GM10266 (cell line): ENCODE measurements around the gene SHISAL2B.

ENCODE experiments used
- DNase-seq: peaks from one replicate; pipeline ENCODE4 v3.0.0; 2012; ENCODE audit errors: extremely low spot score
- CTCF ChIP-seq: IDR thresholded peaks from 2 replicates; pipeline ENCODE4 v1.5.1; 2012; ENCODE audit warnings: mild to moderate bottlenecking, low read depth; ENCODE audit not compliant: control insufficient read depth, insufficient read depth; ENCODE audit errors: missing control alignments

Gene SHISAL2B

GRCh38 chr5:64690417-64691151 is at the start of gene SHISAL2B:
TSS of gene SHISAL2B (plus strand) at chr5:64690503. CDS start at chr5:64690624, 121 bp downstream.
- no peak for DNase-seq
- no peak for TF ChIP-seq CTCF

- DNase-seq: no peak
- no peak for TF ChIP-seq CTCF
Observed at GRCh38 chr5:64644831-64645230, 45.5 kb upstream of the SHISAL2B start.

- TF ChIP-seq CTCF: no peak
- DNase-seq: no peak
Observed at GRCh38 chr5:64646169-64646568, 44.1 kb upstream of the SHISAL2B start.

- no peak for TF ChIP-seq CTCF
- no peak for DNase-seq
Observed at GRCh38 chr5:64649512-64649911, 40.8 kb upstream of the SHISAL2B start.

GRCh38 chr5:64653766-64654560 is 36.3 kb upstream of the SHISAL2B start:
- no peak for DNase-seq
- TF ChIP-seq CTCF: no peak

DNA sequence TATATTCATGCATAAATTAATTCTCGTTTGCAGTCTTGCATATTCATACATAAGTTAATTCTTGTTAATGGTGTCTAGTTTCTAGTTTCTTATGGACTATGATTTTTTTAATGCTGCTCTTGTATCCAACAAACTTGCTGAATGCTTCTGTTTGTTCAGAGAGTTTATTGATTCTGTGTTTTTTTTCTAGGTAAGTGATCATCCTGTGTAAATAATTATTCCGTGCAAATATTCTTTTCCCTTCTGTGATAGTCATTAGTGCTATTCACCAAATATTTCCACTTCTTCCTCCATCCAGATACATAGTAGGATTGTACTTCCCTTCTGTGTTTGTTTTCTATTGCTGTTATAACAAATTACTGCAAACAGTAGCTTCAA is 35.8 kb upstream of the SHISAL2B start:
- DNase-seq: no peak
- no peak for TF ChIP-seq CTCF

GRCh38 chr5:64655596-64655995 is 34.7 kb upstream of the SHISAL2B start:
- DNase-seq: no peak
- TF ChIP-seq CTCF: no peak
